C4-2B (cell line): Measurements from ENCODE around the gene CREB3L1.
A peak's percentile ranks its signal among the peaks of the same experiment; 100 is the strongest.

ENCODE experiments used
- H3K27ac ChIP-seq: fragments of 450-650 bp; 2 replicates; pipeline ENCODE4 v1.5.1; 2017
- CTCF ChIP-seq: fragments of 450-650 bp; conservative IDR thresholded peaks from 2 replicates; pipeline ENCODE4 v1.5.1; 2017; ENCODE audit warnings: mild to moderate bottlenecking
- ZFX ChIP-seq: fragments of 450-650 bp; IDR thresholded peaks from 2 replicates; pipeline ENCODE4 v1.6.1; 2017

CREB3L1 gene

GRCh38 chr11:46361283-46362155 lies 84.1 kb downstream of the CREB3L1 start:
- H3K27ac ChIP-seq, result no peak overlapping the region
- TF ChIP-seq CTCF (no peak), ZFX (no peak)

- TF ChIP-seq ZFX, result no peak
- no peak for TF ChIP-seq CTCF
- H3K27ac ChIP-seq, result peak overlapping the region; percentile 24
Measured at GRCh38 chr11:46362156-46363030, 84.9 kb downstream of the CREB3L1 start.

- peak overlapping the region; percentile 24 for H3K27ac ChIP-seq
- TF ChIP-seq ZFX, result no peak
- TF ChIP-seq CTCF, result no peak
Measured at GRCh38 chr11:46363031-46363407, 85.6 kb downstream of the CREB3L1 start.

- H3K27ac ChIP-seq, result peak overlapping the region; percentile 24
- TF ChIP-seq ZFX (no peak), CTCF (no peak)
Measured at GRCh38 chr11:46363455-46364005, 86.1 kb downstream of the CREB3L1 start.

- no peak overlapping the region for H3K27ac ChIP-seq
Measured at GRCh38 chr11:46364056-46364455, 86.6 kb downstream of the CREB3L1 start.

GRCh38 chr11:46364791-46365190 lies 87.3 kb downstream of the CREB3L1 start:
- TF ChIP-seq CTCF, result no peak
- TF ChIP-seq ZFX, result no peak
- H3K27ac ChIP-seq, result no peak overlapping the region

More at GRCh38 chr11:46364056-46364455, 86.6 kb downstream of the CREB3L1 start:
- TF ChIP-seq CTCF, result no peak
- no peak for TF ChIP-seq ZFX

GRCh38 chr11:46366260-46366659 lies 88.8 kb downstream of the CREB3L1 start:
- no peak for TF ChIP-seq ZFX
- TF ChIP-seq CTCF, result no peak
- no peak overlapping the region for H3K27ac ChIP-seq
